Liver (tissue), 9 donors: ENCODE results near the gene CIB1. TPM values are rescaled to one million over a fixed set of nuclear protein-coding genes. Genes with fewer than 3 reads are reported as not detected.

Experiments
- DNase-seq: peaks from one replicate; pipeline ENCODE4 v3.0.0-alpha.2; 2017; ENCODE audit warnings: low spot score
- H3K27ac ChIP-seq, 2 donors: one replicate each; pipeline ENCODE4 v1.7.0; 2013; ENCODE audit warnings: inconsistent platforms in 2 of 2, low read length in 2 of 2, control low read depth in 1 of 2, low read depth in 1 of 2, mild to moderate bottlenecking in 1 of 2
- H3K27me3 ChIP-seq, 4 donors: one replicate each; pipeline versions ENCODE4 v1.6.1 to v1.7.0; 2013; ENCODE audit warnings: low read length in 3 of 4, inconsistent platforms in 1 of 4, mild to moderate bottlenecking in 1 of 4, moderate library complexity in 1 of 4; ENCODE audit not compliant: control insufficient read depth in 4 of 4, insufficient read depth in 4 of 4
- H3K36me3 ChIP-seq, 4 donors: one replicate each; pipeline versions ENCODE4 v1.6.1 to v1.7.0; 2013; ENCODE audit warnings: low read length in 3 of 4, mild to moderate bottlenecking in 3 of 4, low read depth in 1 of 4, moderate library complexity in 1 of 4; ENCODE audit not compliant: control insufficient read depth in 4 of 4, insufficient read depth in 3 of 4
- H3K4me1 ChIP-seq, 4 donors: one replicate each; pipeline versions ENCODE4 v1.6.1 to v1.7.0; 2013; ENCODE audit warnings: low read length in 3 of 4, mild to moderate bottlenecking in 3 of 4, moderate library complexity in 1 of 4; ENCODE audit not compliant: control insufficient read depth in 4 of 4, insufficient read depth in 4 of 4
- H3K4me3 ChIP-seq, 3 donors: one replicate each; pipeline versions ENCODE4 v1.6.1 to v1.7.0; 2013; ENCODE audit warnings: low read length in 3 of 3, control low read depth in 1 of 3, low read depth in 1 of 3, mild to moderate bottlenecking in 1 of 3
- H3K9ac ChIP-seq, 2 donors: one replicate each; pipeline ENCODE4 v1.7.0; 2013; ENCODE audit warnings: low read length in 2 of 2, mild to moderate bottlenecking in 2 of 2, moderate library complexity in 2 of 2, control low read depth in 1 of 2, low read depth in 1 of 2
- H3K9me3 ChIP-seq, 4 donors: one replicate each; pipeline versions ENCODE4 v1.6.1 to v1.7.0; 2013; ENCODE audit warnings: low read length in 3 of 4; ENCODE audit not compliant: control insufficient read depth in 4 of 4
- CTCF ChIP-seq: fragments of 150-350 bp; IDR thresholded peaks from 2 replicates; pipeline ENCODE4 v1.5.1; 2017; ENCODE audit warnings: improper control_type of control experiment, low read depth, low read length; ENCODE audit not compliant: missing input control
- EGR1 ChIP-seq, 2 donors: IDR thresholded peaks; 2 replicates each; pipeline ENCODE4 v1.6.1; 2016 to 2018; ENCODE audit warnings: antibody characterized with exemption in 2 of 2, low read depth in 2 of 2
- FOXA1 ChIP-seq: IDR thresholded peaks from 2 replicates; pipeline ENCODE4 v1.6.1; 2016; ENCODE audit warnings: antibody characterized with exemption
- FOXA2 ChIP-seq: IDR thresholded peaks from 2 replicates; pipeline ENCODE4 v1.6.1; 2016; ENCODE audit warnings: antibody characterized with exemption
- GABPA ChIP-seq, 2 donors: IDR thresholded peaks in 1 of 2; conservative IDR thresholded peaks in 1 of 2; 2 replicates each; pipeline ENCODE4 v1.6.1; 2016; ENCODE audit warnings: antibody characterized with exemption in 2 of 2, mild to moderate bottlenecking in 1 of 2, moderate library complexity in 1 of 2
- HNF4A ChIP-seq, 2 donors: conservative IDR thresholded peaks; 2 replicates each; pipeline ENCODE4 v1.6.1; 2016; ENCODE audit warnings: antibody characterized with exemption in 2 of 2, mild to moderate bottlenecking in 2 of 2
- HNF4G ChIP-seq: IDR thresholded peaks from 2 replicates; pipeline ENCODE4 v1.6.1; 2016; ENCODE audit warnings: antibody characterized with exemption
- JUND ChIP-seq, 2 donors: IDR thresholded peaks; 2 replicates each; pipeline ENCODE4 v1.6.1; 2016; ENCODE audit warnings: antibody characterized with exemption in 2 of 2
- MAX ChIP-seq: IDR thresholded peaks from 2 replicates; pipeline ENCODE4 v1.6.1; 2016; ENCODE audit warnings: antibody characterized with exemption
- NR2F2 ChIP-seq: IDR thresholded peaks from 2 replicates; pipeline ENCODE4 v1.6.1; 2016; ENCODE audit warnings: antibody characterized with exemption
- RAD21 ChIP-seq, 2 donors: IDR thresholded peaks; 2 replicates each; pipeline ENCODE4 v1.6.1; 2016; ENCODE audit warnings: antibody characterized with exemption in 2 of 2, mild to moderate bottlenecking in 2 of 2
- REST ChIP-seq: IDR thresholded peaks from 2 replicates; pipeline ENCODE4 v1.6.1; 2016; ENCODE audit warnings: antibody characterized with exemption, mild to moderate bottlenecking
- RXRA ChIP-seq, 2 donors: IDR thresholded peaks; 2 replicates each; pipeline ENCODE4 v1.6.1; 2017 to 2018; ENCODE audit warnings: antibody characterized with exemption in 2 of 2, mild to moderate bottlenecking in 1 of 2
- SP1 ChIP-seq: IDR thresholded peaks from 2 replicates; pipeline ENCODE4 v1.6.1; 2018; ENCODE audit warnings: antibody characterized with exemption, mild to moderate bottlenecking
- TAF1 ChIP-seq: conservative IDR thresholded peaks from 2 replicates; pipeline ENCODE4 v1.6.1; 2016; ENCODE audit warnings: antibody characterized with exemption, mild to moderate bottlenecking
- YY1 ChIP-seq: IDR thresholded peaks from 2 replicates; pipeline ENCODE4 v1.6.1; 2016; ENCODE audit warnings: antibody characterized with exemption, mild to moderate bottlenecking
- WGBS: extraction: QIAGEN DNeasy Blood & Tissue Kit; methylation state at CpG from one replicate; pipeline ENCODE4 v1.1.7; 2013; 5-methylcytosine and 5-hydroxymethylcytosine counted together
- polyA plus RNA-seq, 2 donors: library from polyadenylated mRNA; stranded (reverse) in 1 of 2; unstranded in 1 of 2; fragments of 200-250 nt in 1 of 2; fragments of >200 nt in 1 of 2; fragmentation: Nextera tagmentation in 1 of 2; extraction: Ambion mirVana in 1 of 2; gene quantifications; one replicate each; pipeline versions ENCODE4 v1.2.1 to v1.2.3, GENCODE V29; 2013 to 2015
- total RNA-seq, 2 donors: library from RNA; depleted of rRNA; stranded (reverse); fragments of >200 nt; gene quantifications; one replicate each; pipeline ENCODE4 v1.2.3, GENCODE V29; 2014
- TF ChIP-seq, protein P1 (sequence below): IDR thresholded peaks from 2 replicates; pipeline ENCODE4 v1.6.1; 2016; ENCODE audit warnings: antibody characterized with exemption
- TF ChIP-seq, protein P2 (sequence below): IDR thresholded peaks from 2 replicates; pipeline ENCODE4 v1.6.1; 2016; ENCODE audit warnings: antibody characterized with exemption
- donor health status: healthy.
- donor health status: healthy.
- donor health status: healthy.
- donor health status: healthy.
- donor health status: healthy.

CIB1 gene
- total and polyA plus RNA-seq, 4 donors, result 14.9 to 107 (median 49.3) TPM

DNA sequence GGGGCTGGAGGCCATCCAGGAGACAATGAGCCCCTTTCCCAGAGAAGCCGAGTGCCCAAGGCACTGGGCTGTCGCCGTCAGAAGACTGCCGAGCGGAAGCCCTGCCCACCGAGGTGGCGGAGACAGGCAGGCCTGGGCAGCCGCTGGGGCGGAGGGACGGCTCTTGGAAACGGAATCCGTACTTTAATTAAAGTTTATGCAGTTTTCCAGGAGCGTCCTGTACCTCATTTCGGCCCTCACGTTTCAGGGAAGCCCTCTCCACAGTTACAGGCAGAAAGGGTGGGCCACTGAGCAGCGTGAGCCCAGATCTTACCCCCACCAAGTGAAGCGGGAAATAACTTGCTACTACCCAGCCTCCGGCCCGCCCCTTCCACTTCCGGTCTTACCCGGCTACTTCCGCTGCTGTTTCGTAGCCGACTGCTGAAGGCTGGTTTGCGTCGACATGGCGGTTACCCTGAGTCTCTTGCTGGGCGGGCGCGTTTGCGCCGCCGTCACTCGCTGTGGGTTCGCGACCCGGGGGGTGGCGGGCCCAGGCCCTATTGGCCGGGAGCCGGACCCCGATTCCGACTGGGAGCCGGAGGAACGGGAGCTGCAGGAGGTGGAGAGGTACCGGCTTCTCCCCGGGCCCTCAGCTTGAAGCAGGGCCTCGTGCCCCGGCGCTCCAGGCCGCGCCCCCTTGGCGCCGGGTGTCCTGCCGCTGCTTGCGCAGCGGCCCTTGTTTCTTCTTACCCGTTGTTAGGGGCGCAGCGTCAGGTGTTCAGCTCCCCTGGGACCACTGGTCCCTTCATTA lies 31.7 kb upstream of the CIB1 start, which contains the start of gene NGRN:
NGRN (plus strand) TSS at position 402 of the 790 bp plus-strand sequence; CDS start at position 443, 41 bp downstream.
- peak; percentile 92 for DNase-seq
- Histone ChIP-seq H3K4me3 (peak within 1 kb of the TSS; percentile 71 to 95 (median 79)), H3K27ac (peak within 1 kb of the TSS; percentile 96), H3K9ac (peak within 1 kb of the TSS; percentile 91 to 95), H3K9me3 (no peaks in the 10 kb centered on the region), H3K27me3 (no peaks in the 10 kb centered on the region), H3K4me1 (peaks cover 5 to 26% (median 22%) of the 10 kb centered on the region in 4 donors), H3K36me3 (peaks cover 0 to 5% (median 0%) of the 10 kb centered on the region in 4 donors)
- peak; percentile 93 to 97 for TF ChIP-seq GABPA (IDR thresholded peaks at IDR 0.05 in 1 of 2, conservative IDR thresholded peaks at IDR 0.05 in 1 of 2)
- no peak for TF ChIP-seq FOXA1
- TF ChIP-seq HNF4A (conservative IDR thresholded peaks at IDR 0.05), result no peak
- no peak for TF ChIP-seq CTCF
- TF ChIP-seq YY1, result peak; percentile 90
- TF ChIP-seq TAF1, result peak; percentile 62
- no peak for TF ChIP-seq HNF4G
- TF ChIP-seq EGR1 (IDR thresholded peaks at IDR 0.05; ENCODE audit: low read depth in 2 of 2), result peak; percentile 55 to 78
- peak; percentile 76 for TF ChIP-seq MAX
- TF ChIP-seq, protein P1, sequence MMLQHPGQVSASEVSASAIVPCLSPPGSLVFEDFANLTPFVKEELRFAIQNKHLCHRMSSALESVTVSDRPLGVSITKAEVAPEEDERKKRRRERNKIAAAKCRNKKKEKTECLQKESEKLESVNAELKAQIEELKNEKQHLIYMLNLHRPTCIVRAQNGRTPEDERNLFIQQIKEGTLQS, result peak; percentile 25
- peak in 1 of 2 donors; percentile 18 for TF ChIP-seq RAD21 (IDR thresholded peaks at IDR 0.05)
- peak; percentile 15 for TF ChIP-seq NR2F2
- peak; percentile 35 for TF ChIP-seq SP1
- TF ChIP-seq, protein P2, sequence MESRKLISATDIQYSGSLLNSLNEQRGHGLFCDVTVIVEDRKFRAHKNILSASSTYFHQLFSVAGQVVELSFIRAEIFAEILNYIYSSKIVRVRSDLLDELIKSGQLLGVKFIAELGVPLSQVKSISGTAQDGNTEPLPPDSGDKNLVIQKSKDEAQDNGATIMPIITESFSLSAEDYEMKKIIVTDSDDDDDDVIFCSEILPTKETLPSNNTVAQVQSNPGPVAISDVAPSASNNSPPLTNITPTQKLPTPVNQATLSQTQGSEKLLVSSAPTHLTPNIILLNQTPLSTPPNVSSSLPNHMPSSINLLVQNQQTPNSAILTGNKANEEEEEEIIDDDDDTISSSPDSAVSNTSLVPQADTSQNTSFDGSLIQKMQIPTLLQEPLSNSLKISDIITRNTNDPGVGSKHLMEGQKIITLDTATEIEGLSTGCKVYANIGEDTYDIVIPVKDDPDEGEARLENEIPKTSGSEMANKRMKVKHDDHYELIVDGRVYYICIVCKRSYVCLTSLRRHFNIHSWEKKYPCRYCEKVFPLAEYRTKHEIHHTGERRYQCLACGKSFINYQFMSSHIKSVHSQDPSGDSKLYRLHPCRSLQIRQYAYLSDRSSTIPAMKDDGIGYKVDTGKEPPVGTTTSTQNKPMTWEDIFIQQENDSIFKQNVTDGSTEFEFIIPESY, result no peak
- TF ChIP-seq FOXA2, result no peak
- no peak for TF ChIP-seq JUND (IDR thresholded peaks at IDR 0.05)
- no peak for TF ChIP-seq RXRA (IDR thresholded peaks at IDR 0.05)
- TF ChIP-seq REST, result no peak
- WGBS, result under 1% methylated on average over 59 of the region's 59 CpGs
